GM19035 (cell line): Measurements from ENCODE around the gene TUFT1.
"Not testable (repeated sequence)": the region's sequence is repeated elsewhere in the genome, so short reads cannot be mapped to it uniquely, and the experiment has no call there.

Source experiments
- ATAC-seq: cut with Tn5 transposase; IDR thresholded peaks from one replicate; pipeline ENCODE4 v1.9.1; 2021; ENCODE audit not compliant: unreplicated experiment

TUFT1 gene

GRCh38 chr1:151613282-151613780 is 73.2 kb downstream of the TUFT1 start:
- ATAC-seq: no peak

GRCh38 chr1:151615711-151616504 is 75.8 kb downstream of the TUFT1 start:
- ATAC-seq: no peak

GRCh38 chr1:151616505-151616849 is 76.4 kb downstream of the TUFT1 start:
- no peak for ATAC-seq

GRCh38 chr1:151618003-151618402 is 77.9 kb downstream of the TUFT1 start:
- no peak for ATAC-seq

- ATAC-seq: no peak
Measured at GRCh38 chr1:151618470-151618869, 78.4 kb downstream of the TUFT1 start.

GRCh38 chr1:151618996-151619395 is 78.9 kb downstream of the TUFT1 start:
- not testable (repeated sequence) for ATAC-seq

GRCh38 chr1:151619489-151620093 is 79.5 kb downstream of the TUFT1 start:
- no peak for ATAC-seq

- ATAC-seq: no peak
Measured at GRCh38 chr1:151620286-151620685, 80.2 kb downstream of the TUFT1 start.

- ATAC-seq: no peak
Measured at GRCh38 chr1:151621351-151621750, 81.2 kb downstream of the TUFT1 start.

GRCh38 chr1:151624783-151625182 is 84.7 kb downstream of the TUFT1 start:
- ATAC-seq: no peak

- no peak for ATAC-seq
Measured at GRCh38 chr1:151626740-151627334, 86.7 kb downstream of the TUFT1 start.

GRCh38 chr1:151629278-151629677 is 89.2 kb downstream of the TUFT1 start:
- no peak for ATAC-seq
